Measurements from ENCODE around the gene ZNF101. TPM values are rescaled to one million over a fixed set of nuclear protein-coding genes. Genes with fewer than 3 reads are reported as not detected.
A peak's percentile ranks its signal among the peaks of the same experiment; 100 is the strongest.

ZNF101 gene
- total and polyA plus RNA-seq, 10 donors: 29.6 to 58.3 (median 42.0) TPM

DNA sequence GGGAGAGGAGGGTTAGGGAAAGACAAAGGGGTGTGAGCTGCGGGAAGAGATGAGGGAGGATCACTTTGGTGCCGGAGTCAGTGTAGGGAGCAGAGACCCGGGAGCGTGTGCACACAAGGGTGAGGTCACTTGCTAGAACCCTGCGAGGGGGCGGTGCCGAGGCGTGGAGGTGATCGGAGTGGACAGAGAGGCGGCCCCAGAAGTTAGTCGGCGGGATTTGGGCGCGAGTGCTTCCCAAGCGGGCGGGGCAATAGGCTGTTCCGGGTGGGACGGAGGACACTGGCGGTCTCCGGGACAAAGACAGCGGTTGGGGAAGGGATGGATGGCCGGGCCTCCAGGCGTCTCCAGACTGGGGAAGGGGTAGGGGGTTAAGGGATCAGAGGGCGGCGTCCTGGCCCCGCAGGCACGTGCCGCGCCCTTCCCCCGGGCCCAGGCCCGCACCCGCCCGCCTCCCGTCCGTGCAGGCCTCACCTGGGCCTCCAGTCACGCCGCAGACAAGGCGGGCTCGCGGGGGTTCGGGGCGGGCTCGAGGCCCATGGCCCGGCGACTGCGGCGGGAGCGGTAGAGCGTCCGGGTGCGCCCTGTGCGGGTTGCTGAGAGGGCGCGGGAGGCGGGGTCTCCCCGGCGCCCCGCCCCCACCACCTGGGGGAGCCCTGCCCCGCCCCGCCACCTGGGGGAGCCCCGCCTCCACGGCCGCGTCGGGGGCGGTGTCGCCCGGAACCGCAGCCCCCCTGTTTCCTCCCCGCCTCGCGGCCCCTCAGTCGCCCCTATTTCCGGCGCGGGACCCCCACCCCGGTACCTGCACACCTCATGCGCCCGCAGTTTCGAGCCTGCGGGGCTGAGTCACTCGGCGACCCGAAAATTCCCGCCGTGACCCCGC, 40.8 kb upstream of the ZNF101 start, which contains the start of gene LPAR2:
Gene LPAR2, minus strand, starts transcription at position 600 of the 880 bp plus-strand sequence. CDS start 945 bp downstream, outside the sequence.
- WGBS, 5 donors: 1 to 2% (median 2%) methylated on average over 40 to 87 of the region's 87 CpGs
- Histone ChIP-seq H3K27ac (peak within 1 kb of the TSS; percentile 41 to 90 (median 83)), H3K4me3 (peak within 1 kb of the TSS; percentile 43 to 73 (median 56)), H3K27me3 (replicated peaks in 1 of 7) (peaks cover 0 to 18% (median 6%) of the 10 kb centered on the region in 7 donors), H3K9me3 (no peaks in the 10 kb centered on the region), H3K36me3 (peaks cover 0 to 73% (median 26%) of the 10 kb centered on the region in 6 donors), H3K4me1 (peaks cover 0 to 52% (median 22%) of the 10 kb centered on the region in 6 donors)
- TF ChIP-seq POLR2A (IDR thresholded peaks at IDR 0.05): no peak
- peak; percentile 72 to 81 (median 73) for TF ChIP-seq POLR2AphosphoS5 (IDR thresholded peaks at IDR 0.05)
- TF ChIP-seq, protein P1, sequence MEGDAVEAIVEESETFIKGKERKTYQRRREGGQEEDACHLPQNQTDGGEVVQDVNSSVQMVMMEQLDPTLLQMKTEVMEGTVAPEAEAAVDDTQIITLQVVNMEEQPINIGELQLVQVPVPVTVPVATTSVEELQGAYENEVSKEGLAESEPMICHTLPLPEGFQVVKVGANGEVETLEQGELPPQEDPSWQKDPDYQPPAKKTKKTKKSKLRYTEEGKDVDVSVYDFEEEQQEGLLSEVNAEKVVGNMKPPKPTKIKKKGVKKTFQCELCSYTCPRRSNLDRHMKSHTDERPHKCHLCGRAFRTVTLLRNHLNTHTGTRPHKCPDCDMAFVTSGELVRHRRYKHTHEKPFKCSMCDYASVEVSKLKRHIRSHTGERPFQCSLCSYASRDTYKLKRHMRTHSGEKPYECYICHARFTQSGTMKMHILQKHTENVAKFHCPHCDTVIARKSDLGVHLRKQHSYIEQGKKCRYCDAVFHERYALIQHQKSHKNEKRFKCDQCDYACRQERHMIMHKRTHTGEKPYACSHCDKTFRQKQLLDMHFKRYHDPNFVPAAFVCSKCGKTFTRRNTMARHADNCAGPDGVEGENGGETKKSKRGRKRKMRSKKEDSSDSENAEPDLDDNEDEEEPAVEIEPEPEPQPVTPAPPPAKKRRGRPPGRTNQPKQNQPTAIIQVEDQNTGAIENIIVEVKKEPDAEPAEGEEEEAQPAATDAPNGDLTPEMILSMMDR (IDR thresholded peaks at IDR 0.05 in 8 of 11, conservative IDR thresholded peaks at IDR 0.05 in 3 of 11): peak in 6 of 11 experiments; percentile 14 to 59 (median 50)
- intact Hi-C loops (cut with DNase I; ENCODE audit: low total_unique reads): no loop called here
- peak; percentile 94 for DNase-seq

GRCh38 chr19:19628501-19629134, 40.0 kb upstream of the ZNF101 start:
- 9 to 15% (median 13%) methylated on average over 41 to 51 of the region's 51 CpGs for WGBS, 5 donors
- TF ChIP-seq, protein P1 (IDR thresholded peaks at IDR 0.05 in 8 of 11, conservative IDR thresholded peaks at IDR 0.05 in 3 of 11): no peak
- TF ChIP-seq POLR2A (IDR thresholded peaks at IDR 0.05) (no peak), POLR2AphosphoS5 (IDR thresholded peaks at IDR 0.05) (peak; percentile 22 to 69 (median 24))
- H3K4me1 ChIP-seq: peaks cover 0 to 52% (median 22%) of the 10 kb centered on the region in 6 donors
- peak overlapping the region; percentile 41 to 90 (median 83) for H3K27ac ChIP-seq
- H3K27me3 ChIP-seq (replicated peaks in 1 of 7): peaks cover 0 to 18% (median 6%) of the 10 kb centered on the region in 7 donors
- DNase-seq: peak; percentile 88
- H3K4me3 ChIP-seq: peak overlapping the region; percentile 43 to 73 (median 56)
- intact Hi-C loops (cut with DNase I; ENCODE audit: low total_unique reads): no loop called here
- peaks cover 0 to 73% (median 34%) of the 10 kb centered on the region in 6 donors for H3K36me3 ChIP-seq
- no peaks in the 10 kb centered on the region for H3K9me3 ChIP-seq

GRCh38 chr19:19630062-19630414, 38.6 kb upstream of the ZNF101 start:
- Histone ChIP-seq H3K27ac (peak overlapping the region in 1 of 8 donors; percentile 17), H3K4me1 (peaks cover 0 to 59% (median 22%) of the 10 kb centered on the region in 6 donors), H3K9me3 (no peaks in the 10 kb centered on the region), H3K36me3 (peaks cover 0 to 74% (median 45%) of the 10 kb centered on the region in 6 donors), H3K27me3 (replicated peaks in 1 of 7) (peaks cover 0 to 18% (median 6%) of the 10 kb centered on the region in 7 donors), H3K4me3 (no peak overlapping the region)
- no peak for DNase-seq
- TF ChIP-seq POLR2AphosphoS5 (IDR thresholded peaks at IDR 0.05): peak in 1 of 3 donors; percentile 75
- TF ChIP-seq POLR2A (IDR thresholded peaks at IDR 0.05): no peak
- TF ChIP-seq, protein P1 (IDR thresholded peaks at IDR 0.05 in 8 of 11, conservative IDR thresholded peaks at IDR 0.05 in 3 of 11): no peak
- WGBS, 5 donors: 95 to 100% (median 97%) methylated on average over 4 to 11 of the region's 11 CpGs
- intact Hi-C loops (cut with DNase I; ENCODE audit: low total_unique reads): no loop called here
